T-helper 2 cell treated with Interferon-gamma antibody and Interleukin-4, amounts not matched to agents 5 μg/mL and 100 μg/mL, for 36 hours (primary cell): ENCODE data around the gene PPP1R7.
"Not testable (repeated sequence)": the region's sequence is repeated elsewhere in the genome, so short reads cannot be mapped to it uniquely, and the experiment has no call there.

ENCODE experiments used
- DNase-seq: peaks from one replicate; pipeline ENCODE4 v3.0.0; 2021; ENCODE audit warnings: low spot score
- H3K27ac Mint-ChIP-seq: one replicate; pipeline ENCODE4 v1.8.0; 2021; ENCODE audit warnings: mild to moderate bottlenecking, mixed read lengths
- H3K27me3 Mint-ChIP-seq: one replicate; pipeline ENCODE4 v1.8.0; 2021; ENCODE audit warnings: low read depth, mixed read lengths
- H3K36me3 Mint-ChIP-seq: one replicate; pipeline ENCODE4 v1.8.0; 2021; ENCODE audit warnings: low read depth, mixed read lengths
- H3K4me1 Mint-ChIP-seq: one replicate; pipeline ENCODE4 v1.8.0; 2021; ENCODE audit warnings: low read depth, mixed read lengths
- H3K4me3 Mint-ChIP-seq: one replicate; pipeline ENCODE4 v1.8.0; 2022; ENCODE audit warnings: mild to moderate bottlenecking, moderate library complexity, mixed read lengths
- H3K9me3 Mint-ChIP-seq: one replicate; pipeline ENCODE4 v1.8.0; 2021; ENCODE audit warnings: mixed read lengths

The PPP1R7 gene, protein sequence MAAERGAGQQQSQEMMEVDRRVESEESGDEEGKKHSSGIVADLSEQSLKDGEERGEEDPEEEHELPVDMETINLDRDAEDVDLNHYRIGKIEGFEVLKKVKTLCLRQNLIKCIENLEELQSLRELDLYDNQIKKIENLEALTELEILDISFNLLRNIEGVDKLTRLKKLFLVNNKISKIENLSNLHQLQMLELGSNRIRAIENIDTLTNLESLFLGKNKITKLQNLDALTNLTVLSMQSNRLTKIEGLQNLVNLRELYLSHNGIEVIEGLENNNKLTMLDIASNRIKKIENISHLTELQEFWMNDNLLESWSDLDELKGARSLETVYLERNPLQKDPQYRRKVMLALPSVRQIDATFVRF

DNA sequence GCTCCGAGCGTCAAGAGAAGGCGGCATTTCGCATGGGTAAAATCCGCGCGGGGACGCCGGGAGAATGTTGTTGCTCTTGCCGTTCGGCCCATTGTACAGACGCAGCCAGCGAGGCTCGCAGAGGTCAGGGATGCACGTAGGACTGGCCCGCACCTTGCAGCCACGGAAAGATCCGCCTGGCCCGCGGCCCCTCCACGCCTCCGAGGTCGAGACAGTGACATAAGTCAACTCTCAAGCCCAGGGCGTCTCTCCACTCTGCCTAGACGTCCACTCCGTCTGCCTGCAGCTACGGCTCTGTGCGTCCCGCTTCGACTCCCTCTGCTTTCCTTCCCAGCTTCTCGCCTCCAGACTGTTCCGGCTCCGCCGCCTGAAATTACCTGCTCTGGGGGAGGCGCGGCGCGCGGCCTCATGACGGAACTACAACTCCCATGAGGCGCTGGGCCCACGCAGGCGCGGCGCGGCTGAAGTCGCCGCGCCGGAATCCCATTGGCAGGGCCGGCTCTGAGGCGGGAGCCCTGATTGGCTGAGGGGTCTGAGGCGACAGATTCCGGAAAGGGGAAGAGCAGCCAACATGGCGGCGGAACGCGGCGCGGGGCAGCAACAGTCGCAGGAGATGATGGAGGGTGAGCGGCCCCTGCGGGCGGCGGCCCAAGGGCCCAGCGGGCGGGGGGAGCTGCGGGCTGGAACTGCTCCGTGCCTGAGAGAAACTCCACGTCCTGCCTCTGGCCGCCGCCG, at the start of gene PPP1R7:
PPP1R7 (plus strand) TSS at position 543 of the 735 bp plus-strand sequence; CDS start at position 572, 29 bp downstream.
- peaks cover 45% of the 10 kb centered on the region for H3K4me1 Mint-ChIP-seq
- no peaks in the 10 kb centered on the region for H3K27me3 Mint-ChIP-seq
- peak within 1 kb of the TSS; percentile 91 for H3K4me3 Mint-ChIP-seq
- H3K9me3 Mint-ChIP-seq = no peaks in the 10 kb centered on the region
- peaks cover 10% of the 10 kb centered on the region for H3K36me3 Mint-ChIP-seq
- peak within 1 kb of the TSS; percentile 93 for H3K27ac Mint-ChIP-seq
- peak; percentile 92 for DNase-seq

- Mint-ChIP-seq H3K4me1 (peaks cover 20% of the 10 kb centered on the region), H3K4me3 (peak within 1 kb of the TSS; percentile 96), H3K36me3 (peaks cover 24% of the 10 kb centered on the region), H3K9me3 (no peaks in the 10 kb centered on the region), H3K27ac (peak within 1 kb of the TSS; percentile 96), H3K27me3 (no peaks in the 10 kb centered on the region)
- DNase-seq = peak; percentile 88
Observed at GRCh38 chr2:241102239-241102803, 47.9 kb upstream of the PPP1R7 start, which contains the start of gene MTERF4. TSS of gene MTERF4 (minus strand) at chr2:241102287. CDS start at chr2:241102273, 14 bp downstream.

DNA sequence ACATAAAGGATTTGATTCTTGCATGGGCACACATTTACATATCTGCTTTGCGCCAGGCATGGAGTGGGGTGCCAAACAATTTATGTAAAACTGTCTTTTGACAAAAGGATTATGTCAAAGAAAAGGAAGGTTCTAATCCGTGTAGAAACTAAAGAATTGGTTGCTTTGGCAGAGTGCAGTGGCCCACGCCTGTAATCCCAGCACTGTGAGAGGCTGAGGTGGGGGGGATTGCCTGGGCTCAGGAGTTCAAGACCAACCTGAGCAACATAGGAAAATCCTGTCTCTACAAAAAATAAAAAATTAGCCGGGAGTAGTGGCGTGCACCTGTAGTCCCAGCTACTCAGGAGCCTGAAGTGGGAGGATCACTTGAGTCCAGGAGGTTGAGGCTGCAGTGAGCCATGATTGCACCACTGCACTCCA, 47.1 kb upstream of the PPP1R7 start:
- H3K4me1 Mint-ChIP-seq = peaks cover 15% of the 10 kb centered on the region
- H3K36me3 Mint-ChIP-seq = peaks cover 17% of the 10 kb centered on the region
- H3K27me3 Mint-ChIP-seq = no peaks in the 10 kb centered on the region
- peak overlapping the region; percentile 96 for H3K27ac Mint-ChIP-seq
- peak overlapping the region; percentile 96 for H3K4me3 Mint-ChIP-seq
- H3K9me3 Mint-ChIP-seq = no peaks in the 10 kb centered on the region
- no peak for DNase-seq

DNA sequence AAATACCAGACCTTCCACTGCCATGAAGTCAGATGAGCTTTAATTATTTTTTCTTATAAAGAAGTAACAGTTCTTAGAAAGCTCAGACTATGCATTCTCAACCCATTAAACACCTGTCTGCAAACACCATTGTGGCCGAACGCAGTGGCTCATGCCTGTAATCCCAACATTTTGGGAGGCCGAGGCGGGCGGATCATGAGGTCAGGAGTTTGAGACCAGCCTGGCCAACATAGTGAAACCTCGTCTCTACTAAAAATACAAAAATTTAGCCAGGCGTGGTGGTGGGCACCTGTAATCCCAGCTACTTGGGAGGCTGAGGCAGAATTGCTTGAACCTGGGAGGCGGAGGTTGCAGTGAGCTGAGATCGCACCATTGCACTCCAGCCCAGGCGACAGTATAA, 45.7 kb upstream of the PPP1R7 start:
- H3K27ac Mint-ChIP-seq, H3K9me3 Mint-ChIP-seq, DNase-seq, H3K27me3 Mint-ChIP-seq, H3K4me3 Mint-ChIP-seq: not testable (repeated sequence)
- Mint-ChIP-seq H3K36me3 (peaks cover 15% of the 10 kb centered on the region), H3K4me1 (peaks cover 23% of the 10 kb centered on the region)

DNA sequence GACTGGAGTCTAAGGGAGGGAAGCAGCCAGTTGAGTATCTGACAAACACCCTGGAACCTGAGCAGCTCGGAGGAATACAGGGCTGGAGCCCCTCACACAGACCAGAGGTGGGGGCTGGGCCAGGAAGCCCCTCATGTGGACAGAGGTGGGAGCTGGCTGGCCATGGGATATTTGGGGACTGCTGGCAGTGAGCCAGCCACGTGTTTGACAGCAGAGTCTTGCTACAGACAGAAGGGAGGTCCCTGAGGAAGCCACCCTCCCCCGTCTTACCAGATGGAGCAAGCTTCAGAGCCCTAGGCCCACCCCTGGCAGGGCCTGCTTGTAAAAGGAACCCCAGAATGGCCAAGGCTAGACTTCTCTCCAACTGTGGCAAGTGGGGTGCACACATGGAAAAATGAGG, 44.6 kb upstream of the PPP1R7 start:
- peaks cover 14% of the 10 kb centered on the region for H3K36me3 Mint-ChIP-seq
- no peak overlapping the region for H3K4me3 Mint-ChIP-seq
- DNase-seq = no peak
- no peaks in the 10 kb centered on the region for H3K27me3 Mint-ChIP-seq
- peaks cover 22% of the 10 kb centered on the region for H3K4me1 Mint-ChIP-seq
- H3K27ac Mint-ChIP-seq = no peak overlapping the region
- H3K9me3 Mint-ChIP-seq = no peaks in the 10 kb centered on the region

- Mint-ChIP-seq H3K4me3 (no peak overlapping the region), H3K27ac (no peak overlapping the region)
Observed at GRCh38 chr2:241107031-241107783, 43.1 kb upstream of the PPP1R7 start.

DNA sequence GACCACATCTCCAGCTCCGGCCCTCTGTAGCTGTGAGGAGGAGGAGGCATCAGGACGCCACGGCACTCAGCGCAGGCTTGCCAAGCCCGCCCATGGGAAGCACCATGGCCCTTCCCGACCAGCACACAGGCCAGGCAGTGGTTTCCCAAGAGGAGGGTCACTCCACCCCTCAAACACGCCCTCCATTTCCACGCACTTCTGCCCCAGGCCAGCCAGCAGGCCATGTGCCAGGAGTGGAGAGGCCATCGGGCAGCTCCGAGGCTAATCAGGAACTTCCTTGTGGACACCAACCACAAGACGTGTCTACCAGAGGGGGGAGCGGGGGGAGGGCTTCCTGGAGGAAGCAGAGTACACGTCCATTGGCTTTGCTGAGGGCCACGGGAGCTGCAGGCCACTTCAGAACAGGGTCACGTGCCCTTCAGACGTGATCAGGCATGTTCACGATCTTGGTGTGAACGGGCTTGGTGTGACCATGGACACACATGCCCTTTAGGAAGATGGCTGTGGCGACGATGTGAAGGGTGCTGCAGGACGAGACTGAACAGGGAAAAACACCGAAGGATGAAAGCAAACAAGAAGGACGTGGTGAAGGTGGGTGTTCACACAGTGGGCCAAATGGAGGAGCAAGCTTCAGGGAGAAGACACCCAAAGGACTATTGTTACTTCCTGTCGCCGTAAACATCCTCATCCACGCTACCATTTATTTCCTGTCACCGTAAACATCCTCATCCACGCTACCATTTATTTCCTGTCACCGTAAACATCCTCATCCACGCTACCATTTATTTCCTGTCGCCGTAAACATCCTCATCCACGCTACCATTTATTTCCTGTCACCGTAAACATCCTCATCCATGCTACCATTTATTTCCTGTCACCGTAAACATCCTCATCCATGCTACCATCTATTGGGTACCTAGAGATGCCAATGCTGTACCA, 41.7 kb upstream of the PPP1R7 start:
- peaks cover 13% of the 10 kb centered on the region for H3K4me1 Mint-ChIP-seq
- H3K36me3 Mint-ChIP-seq = peaks cover 16% of the 10 kb centered on the region
- H3K4me3 Mint-ChIP-seq = peak overlapping the region; percentile 70
- no peaks in the 10 kb centered on the region for H3K9me3 Mint-ChIP-seq
- H3K27me3 Mint-ChIP-seq = no peaks in the 10 kb centered on the region
- DNase-seq = no peak
- peak overlapping the region; percentile 91 for H3K27ac Mint-ChIP-seq

More at GRCh38 chr2:241107031-241107783, 43.1 kb upstream of the PPP1R7 start:
- Mint-ChIP-seq H3K9me3 (no peaks in the 10 kb centered on the region), H3K27me3 (no peaks in the 10 kb centered on the region), H3K36me3 (peaks cover 18% of the 10 kb centered on the region), H3K4me1 (peaks cover 17% of the 10 kb centered on the region)
- no peak for DNase-seq

DNA sequence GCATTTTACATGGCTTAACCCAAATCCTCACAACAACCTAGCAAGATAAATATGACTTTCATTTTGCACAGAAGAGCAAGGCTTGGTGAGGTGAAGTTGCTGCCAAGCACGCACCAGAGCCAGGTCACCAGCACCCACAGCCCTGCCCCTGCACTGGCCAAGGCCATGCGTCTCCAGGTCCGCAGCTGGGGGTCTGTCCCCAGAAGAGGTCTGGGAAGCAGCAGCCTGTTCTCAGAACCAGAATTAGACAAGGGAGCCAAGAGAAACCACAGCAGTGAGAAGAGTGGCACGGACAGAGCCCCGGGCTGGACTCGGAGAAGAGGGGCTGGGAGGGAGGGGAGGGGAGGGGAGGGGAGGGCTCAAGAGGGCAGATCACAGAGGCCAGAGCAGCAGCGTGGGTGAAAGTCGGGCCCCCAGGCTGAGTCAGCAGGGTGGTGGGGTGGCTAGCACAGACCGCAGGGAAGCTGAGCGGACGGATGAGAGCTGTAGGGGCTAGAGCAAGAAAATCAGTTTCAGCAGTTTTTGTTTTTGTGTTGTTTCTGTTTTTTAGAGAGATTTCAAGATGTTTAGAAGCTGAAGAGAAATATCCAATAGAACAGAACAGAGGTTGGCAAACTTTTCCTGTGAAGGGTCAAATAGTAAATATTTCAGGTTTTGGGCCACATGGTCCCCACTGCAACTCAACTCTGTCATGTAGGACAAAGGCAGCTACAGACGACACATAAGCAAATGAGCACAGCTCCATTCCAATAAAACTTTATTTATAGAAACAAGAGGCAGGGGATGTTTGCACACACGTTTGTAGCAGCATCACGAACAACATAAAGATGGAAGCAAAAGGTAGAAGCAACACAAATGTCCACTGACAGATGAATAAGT, 40.8 kb upstream of the PPP1R7 start:
- H3K9me3 Mint-ChIP-seq = no peaks in the 10 kb centered on the region
- no peaks in the 10 kb centered on the region for H3K27me3 Mint-ChIP-seq
- peaks cover 13% of the 10 kb centered on the region for H3K4me1 Mint-ChIP-seq
- peak overlapping the region; percentile 91 for H3K27ac Mint-ChIP-seq
- peak overlapping the region; percentile 70 for H3K4me3 Mint-ChIP-seq
- DNase-seq = no peak
- peaks cover 16% of the 10 kb centered on the region for H3K36me3 Mint-ChIP-seq

- Mint-ChIP-seq H3K36me3 (peaks cover 21% of the 10 kb centered on the region), H3K9me3 (no peaks in the 10 kb centered on the region), H3K4me1 (peaks cover 13% of the 10 kb centered on the region), H3K27ac (peak overlapping the region; percentile 69), H3K27me3 (no peaks in the 10 kb centered on the region), H3K4me3 (no peak overlapping the region)
- no peak for DNase-seq
Observed at GRCh38 chr2:241110089-241110606, 40.1 kb upstream of the PPP1R7 start.

DNA sequence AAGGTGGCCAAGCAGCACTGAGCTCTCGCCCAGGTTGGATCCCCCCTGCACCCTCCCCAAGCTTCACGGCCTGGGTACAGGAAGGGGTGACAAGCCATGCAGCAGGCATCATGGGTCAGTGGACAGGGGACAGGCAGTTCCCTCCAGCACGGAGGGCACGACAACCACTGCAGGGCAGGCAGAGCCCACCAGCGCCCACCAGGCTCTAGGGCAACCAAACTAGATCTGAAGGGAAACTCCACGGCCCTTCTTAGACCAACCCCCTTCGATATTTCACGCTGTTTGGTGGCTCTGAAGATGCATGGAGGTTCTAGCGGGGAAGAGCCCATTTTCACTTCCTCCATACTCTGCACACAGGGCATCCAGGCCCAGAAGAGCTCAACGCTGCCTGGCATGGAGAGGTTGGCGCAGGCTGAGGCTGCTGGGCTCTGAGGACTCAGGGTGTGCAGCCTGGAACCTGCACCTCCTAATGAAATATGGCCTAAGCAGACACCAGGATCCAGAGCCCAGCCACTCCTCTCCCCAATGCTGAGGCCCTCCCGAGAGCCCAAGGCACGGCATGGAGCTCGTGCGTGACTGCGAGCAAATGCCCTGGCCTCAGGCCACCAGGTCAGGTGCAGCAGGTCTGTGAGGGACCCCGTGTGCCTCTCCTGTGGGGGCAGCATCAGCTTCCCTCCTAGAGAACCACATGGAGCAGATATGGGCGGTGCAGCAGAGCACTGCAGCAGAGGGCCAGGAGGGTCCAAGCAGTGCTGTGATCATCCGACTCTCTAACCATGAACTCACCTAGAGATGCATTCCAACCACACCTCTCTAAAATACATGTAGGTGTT, 39.4 kb upstream of the PPP1R7 start:
- H3K9me3 Mint-ChIP-seq = no peaks in the 10 kb centered on the region
- no peak for DNase-seq
- peak overlapping the region; percentile 72 for H3K27ac Mint-ChIP-seq
- H3K4me1 Mint-ChIP-seq = peaks cover 13% of the 10 kb centered on the region
- peaks cover 23% of the 10 kb centered on the region for H3K36me3 Mint-ChIP-seq
- peak overlapping the region; percentile 58 for H3K4me3 Mint-ChIP-seq
- no peaks in the 10 kb centered on the region for H3K27me3 Mint-ChIP-seq

DNA sequence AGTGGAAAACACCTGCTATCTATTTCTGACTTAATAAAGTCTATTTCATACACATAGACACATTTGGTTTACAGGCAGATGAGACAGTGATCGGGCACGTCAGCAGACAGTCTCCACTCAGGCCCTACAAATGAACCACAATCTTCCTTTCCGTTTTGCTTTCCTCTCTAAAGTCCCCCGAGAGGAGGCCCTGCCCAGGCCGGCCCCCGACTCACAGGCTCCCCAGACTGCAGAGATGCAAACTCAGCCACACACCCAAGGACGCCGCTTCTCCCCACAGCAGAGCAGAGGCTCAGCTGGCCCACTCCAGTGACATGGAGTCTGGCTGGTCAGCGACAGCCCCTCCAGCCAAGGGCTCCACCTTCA, 38.8 kb upstream of the PPP1R7 start:
- Mint-ChIP-seq H3K4me3 (peak overlapping the region; percentile 58), H3K9me3 (no peaks in the 10 kb centered on the region), H3K36me3 (peaks cover 24% of the 10 kb centered on the region), H3K27me3 (no peaks in the 10 kb centered on the region), H3K4me1 (peaks cover 13% of the 10 kb centered on the region), H3K27ac (peak overlapping the region; percentile 72)
- DNase-seq = no peak
